HG03064 (cell line): ENCODE measurements around the gene BRINP2.
"Not testable (repeated sequence)": the region's sequence is repeated elsewhere in the genome, so short reads cannot be mapped to it uniquely, and the experiment has no call there.

Experiments
- ATAC-seq: cut with Tn5 transposase; IDR thresholded peaks from one replicate; pipeline ENCODE4 v1.9.1; 2021; ENCODE audit warnings: low read depth; ENCODE audit not compliant: unreplicated experiment

The BRINP2 gene

DNA sequence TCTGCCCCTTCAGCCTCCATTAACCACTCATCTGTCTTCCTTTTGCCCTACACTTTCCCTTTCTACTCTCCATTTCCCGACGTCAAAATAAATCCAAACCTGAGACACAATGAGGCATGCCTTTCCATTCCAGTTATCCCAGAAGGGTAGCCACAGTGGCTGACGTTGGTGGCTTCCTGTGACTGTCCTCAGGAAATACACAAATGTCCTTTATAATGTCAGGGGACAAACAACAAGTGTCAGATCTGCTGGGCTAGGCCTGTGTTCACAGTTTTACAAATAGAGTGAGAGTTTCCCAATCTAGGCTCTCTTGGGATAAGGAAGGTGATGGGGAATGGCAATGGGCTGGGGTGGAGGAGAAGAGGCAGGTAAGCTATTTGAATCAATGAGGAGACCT is 135.3 kb downstream of the BRINP2 start:
- no peak for ATAC-seq

DNA sequence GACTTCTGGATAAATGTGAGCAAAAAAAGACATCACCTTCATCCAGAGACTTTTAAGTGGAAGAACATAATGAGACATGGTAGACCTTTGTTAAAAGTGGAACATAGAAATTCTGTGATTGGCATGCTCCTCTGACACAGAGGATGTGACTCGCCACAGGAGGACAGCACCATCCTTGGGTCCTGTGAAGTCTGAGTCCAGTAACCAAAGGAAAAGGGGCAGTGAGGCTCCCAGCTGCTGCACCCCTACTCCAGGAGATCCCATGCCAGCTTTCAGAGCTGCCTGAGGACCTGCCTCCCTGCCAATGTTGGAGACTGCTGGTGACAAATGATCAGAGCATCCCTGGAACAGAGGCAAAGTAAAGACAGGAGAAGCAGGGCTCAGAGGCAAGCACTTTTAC is 136.2 kb downstream of the BRINP2 start:
- ATAC-seq: no peak

DNA sequence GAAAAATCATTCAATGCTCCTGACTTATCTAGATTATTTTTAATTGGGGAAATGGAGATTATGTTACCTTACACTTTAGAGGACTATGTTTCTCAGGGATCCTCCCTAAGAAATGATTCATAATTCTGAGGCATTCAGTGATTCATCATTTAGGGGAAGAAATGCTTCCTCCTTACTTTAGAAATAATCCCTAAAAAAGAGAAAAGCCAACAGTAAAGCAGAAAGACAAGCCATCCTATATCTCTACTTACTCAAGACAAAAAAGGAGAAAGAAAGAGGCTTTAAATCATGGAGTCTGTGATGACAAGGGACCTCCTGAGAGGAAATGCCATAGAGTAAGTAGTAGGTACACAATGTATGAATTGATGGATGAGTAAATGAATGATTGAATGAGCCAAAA is 137.0 kb downstream of the BRINP2 start:
- no peak for ATAC-seq

DNA sequence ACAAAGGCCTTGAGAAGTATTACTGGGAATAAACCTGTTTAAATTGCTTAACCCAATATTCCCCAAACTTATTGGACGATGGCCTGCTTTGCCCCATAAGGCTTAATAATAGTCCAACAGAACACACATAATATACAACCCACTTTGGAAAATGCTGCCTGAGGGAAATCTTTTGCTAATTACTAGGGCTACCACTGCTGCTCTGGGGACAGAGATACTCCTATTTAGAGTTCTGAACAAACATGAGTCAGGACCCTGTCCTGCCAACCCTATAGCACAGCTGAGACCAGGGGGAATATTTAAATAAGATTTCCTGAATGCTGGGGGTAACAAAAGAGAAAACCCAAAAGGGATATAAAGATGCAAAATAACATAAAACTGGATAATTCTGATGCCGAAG is 139.1 kb downstream of the BRINP2 start:
- ATAC-seq: no peak

DNA sequence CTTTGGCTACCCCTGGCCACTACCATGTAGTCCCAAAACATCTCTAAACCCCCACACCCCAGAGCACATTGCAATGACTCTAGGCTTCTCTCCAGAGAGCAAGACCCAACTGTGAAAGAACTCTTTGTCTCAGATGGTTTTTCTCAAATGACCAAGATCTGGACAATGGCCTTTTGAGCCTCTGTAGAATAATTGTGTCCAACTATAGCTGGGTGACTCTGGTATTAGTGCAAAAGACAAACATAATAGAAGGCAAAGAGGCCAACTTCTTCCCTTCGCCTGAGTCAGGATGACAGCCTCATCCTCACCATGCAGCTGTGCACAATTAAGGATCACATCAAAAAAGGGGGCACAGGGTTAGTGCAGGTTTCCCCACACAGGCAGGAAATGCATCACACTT is 139.6 kb downstream of the BRINP2 start:
- no peak for ATAC-seq

DNA sequence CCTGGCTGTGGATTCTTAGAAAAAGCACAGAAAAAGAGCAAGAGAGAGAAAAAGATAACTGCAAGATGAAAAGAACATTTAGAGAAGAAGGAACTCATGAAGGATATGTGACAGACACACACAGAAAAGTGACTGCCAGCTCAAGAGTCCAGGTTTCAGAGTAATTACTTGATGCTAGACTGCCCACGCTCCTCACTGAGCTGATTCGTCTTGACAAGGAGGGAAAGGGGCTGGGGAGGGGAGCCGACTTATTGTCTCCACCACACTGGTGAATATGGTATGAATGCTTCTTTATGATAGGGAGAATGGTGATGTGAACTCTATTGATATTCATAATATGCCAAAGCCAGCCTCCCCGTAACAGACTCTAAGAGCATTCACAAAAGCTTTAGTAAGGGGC is 140.4 kb downstream of the BRINP2 start:
- no peak for ATAC-seq

DNA sequence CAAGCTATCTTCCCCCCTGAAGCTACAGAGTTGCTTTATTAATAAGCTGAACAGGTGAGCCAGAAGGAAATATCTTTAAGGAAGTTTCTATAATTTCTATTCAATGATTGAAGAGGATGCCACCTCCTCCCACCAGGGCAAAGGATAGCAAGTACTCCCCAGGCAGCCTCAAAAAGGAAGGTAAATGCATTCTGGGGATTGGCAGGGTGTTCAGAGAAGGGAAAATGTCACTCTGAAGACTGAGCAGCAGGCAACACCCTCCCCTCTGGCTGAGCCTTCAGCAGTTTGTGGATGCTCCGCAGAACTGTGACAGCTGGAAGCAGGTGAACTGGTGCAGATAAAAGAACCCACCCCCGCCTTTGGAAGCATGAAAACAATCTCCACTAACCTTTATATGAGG is 140.8 kb downstream of the BRINP2 start:
- no peak for ATAC-seq

DNA sequence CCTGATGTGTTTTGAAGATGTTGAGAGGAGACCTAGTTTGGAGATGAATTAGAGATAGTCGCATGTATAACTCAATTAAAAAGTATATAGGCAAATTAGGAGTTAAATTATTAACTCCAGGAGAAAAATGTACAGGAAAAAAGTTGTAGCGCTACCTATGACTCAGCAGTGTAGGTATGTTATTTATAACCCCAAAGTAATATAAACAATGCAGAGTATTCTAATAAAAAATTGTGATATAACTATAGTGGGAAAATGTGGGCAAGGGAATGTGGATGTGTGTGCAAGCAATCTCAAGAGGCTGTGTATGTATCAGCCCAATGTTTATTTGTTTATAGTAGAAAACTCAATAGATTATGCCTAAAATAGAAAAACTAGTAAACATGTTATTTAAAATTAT is 144.5 kb downstream of the BRINP2 start:
- ATAC-seq: no peak

DNA sequence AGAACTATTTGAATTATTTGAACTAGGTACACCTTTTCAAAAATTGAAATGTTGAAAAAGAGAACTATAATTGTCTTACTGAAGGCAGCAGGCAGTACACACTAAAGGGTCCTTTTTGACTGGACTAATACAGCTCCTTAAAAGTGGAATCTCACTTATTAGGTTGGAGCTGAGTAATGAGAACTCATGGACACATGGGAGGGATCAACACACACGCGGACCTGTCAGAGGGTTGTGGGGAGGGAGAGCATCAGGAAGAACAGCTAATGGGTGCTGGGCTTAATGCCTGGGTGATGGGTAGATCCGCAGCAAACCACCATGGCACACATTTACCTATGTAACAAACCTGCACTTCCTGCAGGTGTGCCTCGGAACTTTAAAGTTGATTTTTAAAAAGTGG is 145.0 kb downstream of the BRINP2 start:
- ATAC-seq: no peak

DNA sequence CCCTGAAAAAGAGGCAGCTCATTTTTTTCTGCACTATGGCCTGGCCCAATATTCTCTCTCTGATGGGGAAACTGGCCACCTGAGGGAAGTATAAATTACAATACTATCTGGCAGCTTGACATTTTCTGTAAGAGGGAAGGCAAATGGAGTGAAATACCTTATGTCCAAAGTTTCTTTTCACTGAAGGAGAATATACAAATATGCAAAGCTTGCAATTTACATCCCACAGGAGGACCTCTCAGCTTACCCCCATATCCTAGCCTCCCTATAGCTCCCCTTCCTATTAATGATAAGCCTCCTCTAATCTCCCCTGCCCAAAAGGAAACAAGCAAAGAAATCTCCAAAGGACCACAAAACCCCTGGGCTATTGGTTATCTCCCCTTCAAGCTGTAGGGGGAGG is 150.7 kb downstream of the BRINP2 start:
- ATAC-seq: not testable (repeated sequence)

DNA sequence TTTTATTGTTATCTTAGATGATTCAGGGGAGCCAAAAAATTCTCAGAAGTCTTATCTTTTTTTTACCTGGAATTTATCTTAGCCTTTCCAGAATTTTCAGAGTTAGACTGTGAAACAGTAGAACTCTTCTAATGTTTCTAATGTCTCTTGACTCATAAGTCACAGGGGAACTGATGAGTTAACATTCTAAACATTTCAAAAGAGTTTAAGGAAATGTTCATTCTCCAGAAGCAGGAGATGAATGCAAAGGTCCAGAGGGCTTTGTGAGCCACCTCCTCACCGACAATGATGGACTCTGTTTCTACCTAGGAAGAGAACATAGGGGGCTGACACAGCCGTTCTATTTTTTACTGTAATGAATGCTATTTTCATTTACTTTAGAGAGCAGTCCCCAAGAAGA is 157.5 kb downstream of the BRINP2 start:
- ATAC-seq: no peak

DNA sequence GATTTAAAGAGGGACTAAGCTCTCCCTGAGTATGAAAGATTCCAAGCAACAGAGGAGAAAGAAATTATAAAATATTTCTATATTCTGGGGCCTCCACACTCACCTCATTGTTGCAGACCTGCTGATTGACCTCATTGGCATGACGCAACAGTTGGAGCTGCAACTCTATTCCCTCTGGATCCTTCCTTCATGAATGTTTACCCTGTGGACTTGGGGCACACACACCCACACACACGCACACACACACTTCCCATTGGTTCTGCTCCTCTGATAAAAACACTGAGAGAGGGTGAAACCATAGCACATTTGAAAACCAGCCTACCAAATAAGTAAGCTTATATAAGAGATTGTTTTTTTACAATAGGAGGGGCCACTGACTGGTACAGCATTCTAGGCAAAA is 159.1 kb downstream of the BRINP2 start:
- no peak for ATAC-seq
